Heart right ventricle (tissue), 16 donors: ENCODE results near the gene OLFM1. TPM values are rescaled to one million over a fixed set of nuclear protein-coding genes. Genes with fewer than 3 reads are reported as not detected.

Experiments
- ATAC-seq, 8 donors: fragments of 200-7000 bp; cut with Tn5 transposase; one replicate each; pipeline ENCODE4 v1.9.1; 2020; ENCODE audit warnings: mild to moderate bottlenecking in 8 of 8, moderate library complexity in 8 of 8, moderate number of reproducible peaks in 1 of 8
- DNase-seq, 2 donors: peaks; one replicate each; pipeline ENCODE4 v3.0.0-alpha.2; 2020
- H3K27ac ChIP-seq, 10 donors: fragments of 200-600 bp; sonication (generic) in 2 of 10; one replicate each; pipeline versions ENCODE4 v1.5.0 to v1.8.0; 2020 to 2022; ENCODE audit warnings: mild to moderate bottlenecking in 3 of 10
- H3K27me3 ChIP-seq, 7 donors: fragments of 200-600 bp; one replicate each; pipeline ENCODE4 v1.8.0; 2021 to 2022; ENCODE audit warnings: mild to moderate bottlenecking in 2 of 7
- H3K36me3 ChIP-seq, 9 donors: fragments of 200-600 bp; sonication (generic) in 1 of 9; one replicate each; pipeline versions ENCODE4 v1.5.0 to v1.8.0; 2020 to 2022; ENCODE audit warnings: mild to moderate bottlenecking in 2 of 9
- H3K4me1 ChIP-seq, 9 donors: fragments of 200-600 bp; sonication (generic) in 1 of 9; one replicate each; pipeline versions ENCODE4 v1.5.0 to v1.8.0; 2020 to 2022; ENCODE audit warnings: mild to moderate bottlenecking in 4 of 9
- H3K4me3 ChIP-seq, 10 donors: fragments of 200-600 bp; sonication (generic) in 2 of 10; one replicate each; pipeline versions ENCODE4 v1.5.0 to v1.8.0; 2020 to 2022; ENCODE audit warnings: mild to moderate bottlenecking in 7 of 10, moderate library complexity in 2 of 10
- H3K9me3 ChIP-seq, 11 donors: fragments of 200-600 bp in 10 of 11; sonication (generic) in 2 of 11; one replicate each; pipeline versions ENCODE4 v1.5.0 to v1.8.0; 2013 to 2022; ENCODE audit warnings: mild to moderate bottlenecking in 2 of 11, control low read depth in 1 of 11, moderate library complexity in 1 of 11
- CTCF ChIP-seq, 9 donors: fragments of 200-600 bp; sonication (generic) in 2 of 9; IDR thresholded peaks; one replicate each; pipeline versions ENCODE4 v1.5.0 to v1.8.0; 2021 to 2022; ENCODE audit warnings: antibody characterized with exemption in 9 of 9, mild to moderate bottlenecking in 5 of 9, moderate library complexity in 1 of 9
- WGBS, 2 donors: extraction: QIAGEN DNeasy Blood & Tissue Kit; methylation state at CpG; one replicate each; pipeline ENCODE4 v1.1.7; 2013; ENCODE audit warnings: inconsistent platforms in 1 of 2; 5-methylcytosine and 5-hydroxymethylcytosine counted together
- intact Hi-C, 10 donors: fragments of 100-400 bp; cut with DNase I; formaldehyde crosslinking; loops; one replicate each; pipeline versions ENCODE4 v1.11.1 to v1.14.2; 2022
- polyA plus RNA-seq, 2 donors: library from polyadenylated mRNA; stranded (reverse); fragments of 200-250 nt; gene quantifications; one replicate each; pipeline ENCODE4 v1.2.3, GENCODE V29; 2013
- total RNA-seq, 10 donors: library from RNA; stranded (reverse); fragmentation: NEBNext Ultra II Directional in 3 of 10; extraction: Animal tissue kit (Norgen Biotek cat#: 25700) in 3 of 10; gene quantifications; one replicate each; pipeline versions ENCODE4 v1.2.1 to v1.2.4, GENCODE V29; 2021 to 2023
- donor health status: Arrhythmogenic right ventricular cardiomyopathy.
- donor health status: ischemic (EF 13 %, LVEDD 7.1; RV severe dilation, severe dysfunction).
- donor health status: healthy with polysubstance abuse.
- donor health status: DM: no; HTN: yes; CAD: no.
- donor health status: DM: no; HTN: no; CAD: no.
- donor health status: ischemic (EF 25% LVEDD 6.9; RV normal size, moderate dysfunction).
- donor health status: ischemic (EF 25% LVEDD 5.7; RV mildly dilated, moderate dysfunction).
- donor health status: healthy.
- donor health status: DM: yes; HTN: yes; CAD: no.
- donor health status: Ischemic cardiomyopathy.
- donor health status: ischemic (EF 35%, LVEDD 5.7; RV mildly dilated, moderate dysfunction).
- donor health status: nonischemic (EF 11% LVEDD 7.7; RV severe dilation, severe dysfunction).
- donor health status: DM: yes; HTN: yes; CAD: no.
- donor health status: PGD.
- donor health status: ischemic (EF 29% LVEDD 5.4; RV normal size, mild dysfunction).
- donor health status: nonischemic (EF 23%, LVEDD 6.1; RV moderate dilation, normal function).

Gene OLFM1
- total and polyA plus RNA-seq, 12 donors: 3.3 to 14.9 (median 6.5) TPM

- H3K4me3 ChIP-seq: no peak overlapping the region
- intact Hi-C loops: no loop called here
- H3K36me3 ChIP-seq: no peaks in the 10 kb centered on the region
- H3K4me1 ChIP-seq: no peaks in the 10 kb centered on the region
- peaks cover 4 to 74% (median 51%) of the 10 kb centered on the region in 7 donors for H3K27me3 ChIP-seq
- DNase-seq: no peak
- ATAC-seq: no peak
- no peak overlapping the region for H3K27ac ChIP-seq
- no peak for TF ChIP-seq CTCF (IDR thresholded peaks at IDR 0.05)
- no peaks in the 10 kb centered on the region for H3K9me3 ChIP-seq
- 64 to 68% methylated on average over 14 of the region's 14 CpGs for WGBS, 2 donors
These were observed 83.1 kb downstream of the OLFM1 start for GRCh38 chr9:135170535-135170934.

Other genes with a start within 250 kb of the OLFM1 start
- gene FCN2, start 206.9 kb upstream of the OLFM1 start, total RNA-seq: under 1 TPM in 3 of 10 donors, not detected in 7; 0.25 to 0.46 (median 0.26) TPM
- gene FCN2, start 206.9 kb upstream of the OLFM1 start, polyA plus RNA-seq: under 1 TPM; 0.19 to 0.44 TPM
- gene FCN1, start 169.8 kb upstream of the OLFM1 start, total RNA-seq: 10 to 100 TPM in 1 of 10 donors, 1 to 10 TPM in 8, under 1 TPM in 1; 0.97 to 64.7 (median 2.8) TPM
- 1 to 10 TPM; 1.5 to 2.1 TPM for gene FCN1, start 169.8 kb upstream of the OLFM1 start, polyA plus RNA-seq